Measurements from ENCODE around the gene IDH2.

GRCh38 chr15:90126596-90127435, 24.5 kb upstream of the IDH2 start:
- TF ChIP-seq CTCF (IDR thresholded peaks at IDR 0.05) (no peak), POLR2AphosphoS5 (IDR thresholded peaks at IDR 0.05) (no peak), EP300 (IDR thresholded peaks at IDR 0.05; ENCODE audit: low read depth) (no peak)

Data from transverse colon (tissue), 4 donors.